Activated CD4-positive, CD25-positive, alpha-beta regulatory T cell (primary cell): ENCODE measurements around the gene PADI2.
A peak's percentile ranks its signal among the peaks of the same experiment; 100 is the strongest.

Experiments
- DNase-seq, 4 experiments: peaks; one replicate each; lab custom pipeline; 2025; lab: John Stamatoyannopoulos, UW

PADI2 gene

GRCh38 chr1:17053685-17054410 lies 65.4 kb downstream of the PADI2 start, which contains the start of gene SDHB:
SDHB (minus strand) TSS chr1:17054032; CDS start chr1:17054019, 13 bp downstream.
- peak; percentile 94 to 98 (median 98) for DNase-seq

DNA sequence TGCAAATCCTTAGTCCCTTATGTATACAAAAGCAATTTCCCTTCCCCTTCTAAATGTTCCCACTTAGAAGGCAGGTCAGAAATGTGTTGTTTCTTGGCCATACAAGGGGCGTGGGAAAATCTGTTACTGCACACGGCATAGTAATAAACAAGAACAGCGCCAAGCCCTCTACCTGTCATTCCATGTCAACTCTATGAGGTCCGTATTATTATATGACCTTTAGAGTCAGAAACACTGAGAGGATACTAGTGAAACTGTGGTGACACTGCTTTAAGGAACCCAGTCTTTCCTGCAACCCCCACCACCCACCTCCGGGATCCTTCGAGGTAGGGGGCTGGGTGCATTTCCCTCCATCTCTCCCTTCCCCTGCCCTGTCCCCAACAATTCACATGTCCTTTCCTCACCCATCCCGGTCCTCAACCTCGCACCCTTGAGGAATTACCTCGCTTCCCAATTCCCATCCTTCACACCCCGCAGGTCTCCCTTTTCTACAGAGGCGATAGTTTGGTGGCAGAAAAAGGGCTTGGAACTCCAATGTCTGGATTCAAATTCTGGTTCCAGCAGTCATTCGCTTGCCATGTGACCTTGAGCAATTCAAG lies 66.1 kb downstream of the PADI2 start:
- DNase-seq: no peak

- no peak for DNase-seq
Measured at GRCh38 chr1:17052641-17053040, 66.6 kb downstream of the PADI2 start.

- no peak for DNase-seq
Measured at GRCh38 chr1:17052038-17052437, 67.2 kb downstream of the PADI2 start.

GRCh38 chr1:17047924-17048323 lies 71.3 kb downstream of the PADI2 start:
- no peak for DNase-seq

DNA sequence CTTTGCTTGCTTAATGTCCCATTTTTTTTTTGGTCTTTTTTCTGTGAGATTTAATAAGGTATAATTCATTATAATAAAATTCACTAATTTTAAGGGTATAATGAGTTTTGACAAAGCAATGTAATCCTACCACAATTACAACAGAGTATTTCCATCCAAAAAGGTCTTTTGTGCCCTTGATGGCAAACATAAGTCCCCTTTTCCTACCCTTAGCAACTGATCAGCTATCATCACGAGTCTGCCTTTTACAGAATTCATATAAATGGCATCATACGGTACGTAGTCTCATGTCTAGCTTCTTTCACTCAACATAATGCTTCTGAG lies 73.0 kb downstream of the PADI2 start:
- no peak for DNase-seq

GRCh38 chr1:17045634-17046333 lies 73.5 kb downstream of the PADI2 start:
- no peak for DNase-seq

DNA sequence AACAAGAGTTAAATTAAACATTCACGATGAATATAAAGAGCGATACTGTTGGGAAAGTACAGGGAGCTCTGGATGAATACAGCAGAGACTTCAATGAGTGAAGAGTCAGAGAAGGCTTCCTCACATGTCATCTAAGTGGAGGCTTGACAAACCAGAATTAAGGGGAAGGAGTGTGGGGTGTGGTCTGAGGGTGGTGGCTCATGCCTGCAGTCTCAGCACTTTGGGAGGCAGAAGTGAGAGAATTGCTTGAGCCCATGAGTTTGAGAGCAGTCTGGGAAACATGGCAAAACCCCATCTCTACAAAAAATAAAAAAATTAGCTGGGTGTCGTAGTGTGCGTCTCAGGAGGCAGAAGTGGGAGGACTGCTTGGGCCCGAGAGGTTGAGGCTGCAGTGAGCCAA lies 74.1 kb downstream of the PADI2 start:
- DNase-seq: no peak

DNA sequence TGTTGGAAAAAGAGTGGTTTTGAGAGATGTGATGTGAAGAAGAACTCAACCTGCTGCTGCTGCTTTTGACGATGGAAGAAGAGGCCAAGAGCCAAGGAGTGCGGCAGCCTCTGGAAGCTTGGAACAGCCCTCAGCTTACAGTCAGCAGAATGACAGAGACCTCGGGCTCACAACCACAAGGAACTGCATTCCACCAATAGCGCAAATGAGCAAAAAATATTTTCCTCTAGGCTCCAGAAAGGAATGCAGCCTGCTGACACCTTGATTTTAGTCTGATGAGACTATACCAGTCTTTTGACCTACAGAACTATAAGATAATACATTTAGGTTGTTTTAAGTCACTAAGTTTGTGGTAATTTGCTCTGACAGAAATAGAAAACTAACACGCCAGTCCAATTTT lies 75.6 kb downstream of the PADI2 start:
- no peak for DNase-seq

GRCh38 chr1:17040135-17040534 lies 79.1 kb downstream of the PADI2 start:
- DNase-seq: no peak

DNA sequence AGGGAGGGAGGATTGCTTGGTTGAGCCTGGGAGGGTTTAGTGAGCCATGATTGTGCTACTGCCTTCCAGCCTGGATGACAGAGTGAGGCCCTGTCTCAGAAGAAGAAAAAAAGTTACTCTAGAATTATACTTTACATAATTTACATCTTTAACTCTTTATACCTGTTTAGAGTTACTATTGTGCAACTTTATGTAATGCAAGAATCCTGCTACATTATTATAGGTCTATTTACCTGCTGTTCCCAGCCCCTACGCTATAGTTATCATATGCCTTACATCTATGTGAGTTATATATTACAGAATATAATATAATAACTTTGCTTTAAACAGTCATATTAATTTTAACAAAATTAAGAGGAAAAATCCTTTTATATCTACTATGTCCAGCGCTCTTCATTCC lies 79.7 kb downstream of the PADI2 start:
- no peak for DNase-seq

GRCh38 chr1:17033481-17033880 lies 85.8 kb downstream of the PADI2 start:
- DNase-seq: no peak

DNA sequence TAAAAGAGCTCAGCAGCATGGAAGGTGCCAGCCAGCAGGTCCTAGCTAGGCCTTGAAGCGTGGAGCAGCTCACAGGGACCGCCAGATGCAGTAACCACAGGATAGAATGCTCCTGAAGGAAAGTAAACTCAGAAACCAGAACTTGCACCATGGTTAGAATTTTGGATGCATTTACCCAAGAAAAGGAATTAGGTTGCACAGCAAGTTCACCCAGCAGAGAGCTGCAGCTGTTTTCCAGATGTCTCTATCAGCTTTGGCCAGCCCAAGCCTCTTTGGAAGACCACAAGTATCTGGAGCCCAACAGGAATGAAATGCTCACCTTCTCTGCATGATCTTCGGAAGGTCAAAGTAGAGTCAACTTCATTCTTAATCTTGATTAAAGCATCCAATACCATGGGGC lies 86.5 kb downstream of the PADI2 start:
- DNase-seq: no peak

GRCh38 chr1:17031436-17031835 lies 87.8 kb downstream of the PADI2 start:
- DNase-seq: no peak

DNA sequence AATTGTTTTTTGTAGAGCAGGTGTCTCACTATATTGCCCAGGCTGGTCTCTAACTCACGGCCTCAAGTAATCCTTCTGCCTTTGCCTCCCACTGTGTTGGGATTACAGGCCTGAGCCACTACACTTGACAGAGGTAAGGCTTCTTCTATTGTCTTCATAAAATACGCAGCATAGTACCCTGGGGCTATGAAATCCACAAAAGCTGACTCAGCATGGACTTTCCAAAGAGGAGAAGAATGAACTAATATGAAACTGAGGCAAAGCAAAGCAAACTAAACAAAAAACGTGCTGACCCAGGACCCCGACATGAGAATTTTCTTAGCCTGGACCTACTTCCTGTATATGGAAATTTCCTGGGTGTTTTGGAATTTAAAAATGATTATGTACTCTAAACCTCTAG lies 89.0 kb downstream of the PADI2 start:
- DNase-seq: no peak

- no peak for DNase-seq
Measured at GRCh38 chr1:17028662-17029188, 90.5 kb downstream of the PADI2 start.

DNA sequence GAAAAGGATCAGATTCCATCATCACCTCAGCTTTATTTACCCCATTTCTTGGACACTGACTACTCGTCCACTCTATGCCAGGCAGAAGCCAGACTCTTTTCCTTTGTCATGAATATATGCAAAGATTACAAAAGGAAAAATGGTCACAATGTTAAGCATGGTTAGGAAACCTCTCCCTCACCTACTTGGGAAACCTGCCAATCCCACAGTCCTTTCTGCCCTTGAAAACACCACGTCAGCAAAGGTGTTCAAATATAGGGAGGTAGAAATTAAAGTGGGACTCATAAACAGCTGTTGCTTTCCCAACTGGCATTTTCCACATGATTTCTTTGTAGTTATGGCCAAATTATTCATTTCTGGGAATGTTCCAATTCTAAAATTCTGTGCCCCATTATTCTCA lies 91.4 kb downstream of the PADI2 start:
- DNase-seq: no peak

DNA sequence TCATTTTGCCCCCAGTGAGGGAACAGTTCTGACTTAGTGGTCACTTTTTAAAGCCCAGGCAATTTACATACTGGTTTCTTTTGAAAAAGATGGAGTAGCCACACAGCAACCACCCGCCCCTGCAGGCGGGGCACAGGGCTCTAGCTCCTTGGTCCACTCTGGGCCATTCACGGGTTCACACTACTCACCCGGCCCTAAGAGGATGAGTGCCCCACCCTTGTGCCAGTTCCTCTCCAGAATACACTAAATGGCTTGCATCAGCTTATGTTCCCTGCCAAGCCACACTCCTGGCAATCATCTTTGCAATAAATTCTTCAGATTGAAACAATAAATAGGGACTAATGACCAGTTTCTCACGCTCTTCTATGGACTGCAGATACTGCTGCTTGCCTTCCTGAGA lies 91.8 kb downstream of the PADI2 start:
- no peak for DNase-seq

DNA sequence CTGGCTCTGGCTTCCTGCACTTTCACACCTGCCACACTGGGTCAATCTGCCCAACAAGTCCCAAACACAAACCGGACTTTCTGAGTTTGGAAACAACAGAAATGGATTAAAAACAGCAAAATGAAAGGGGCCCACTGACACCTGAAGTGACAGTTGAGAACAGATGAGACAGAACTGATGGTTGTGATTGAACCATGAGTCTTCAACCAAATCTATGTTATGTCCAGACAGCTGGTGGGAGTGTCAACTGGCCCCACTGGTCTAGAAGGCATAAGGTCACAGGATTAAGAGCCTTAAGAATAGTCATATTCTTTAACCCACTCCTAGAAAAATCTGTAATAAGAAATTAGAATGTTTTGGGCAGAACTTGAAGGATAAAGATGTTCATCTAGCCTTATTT lies 94.5 kb downstream of the PADI2 start:
- no peak for DNase-seq

DNA sequence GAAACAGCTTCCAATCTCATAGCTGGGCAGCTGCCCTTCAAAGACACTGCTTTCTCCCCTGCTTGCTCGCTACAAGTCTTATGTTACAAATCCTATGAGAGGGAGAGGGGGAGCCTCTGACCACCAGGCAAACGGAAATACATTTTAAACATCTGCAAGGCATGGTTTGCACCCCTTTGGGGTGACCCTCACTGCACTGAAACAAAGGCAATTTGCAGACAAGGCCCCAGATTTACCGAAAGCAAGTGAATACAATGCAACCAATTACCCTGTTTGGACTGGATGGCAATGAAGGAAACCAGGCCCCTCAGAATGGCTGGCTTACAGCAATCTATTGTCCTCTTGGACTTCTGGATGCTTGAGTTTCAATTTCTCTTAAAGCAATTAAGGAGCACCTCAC lies 95.7 kb downstream of the PADI2 start:
- no peak for DNase-seq

- no peak for DNase-seq
Measured at GRCh38 chr1:17023102-17023501, 96.1 kb downstream of the PADI2 start.

- no peak for DNase-seq
Measured at GRCh38 chr1:17021896-17022295, 97.4 kb downstream of the PADI2 start.

- no peak for DNase-seq
Measured at GRCh38 chr1:17020502-17020901, 98.7 kb downstream of the PADI2 start.
